ENCODE results near the gene PNPLA1.

Gene PNPLA1

GRCh38 chr6:36245572-36246061 is 24.2 kb upstream of the PNPLA1 start:
- TF ChIP-seq CTCF (IDR thresholded peaks at IDR 0.05; ENCODE audit: insufficient read depth, low read depth, low read length, missing control alignments): peak; percentile 35
- no peak overlapping the region for H3K4me3 ChIP-seq (ENCODE audit: low read length)
- DNase-seq (ENCODE audit: low read depth): no peak

GRCh38 chr6:36246506-36247268 is 23.2 kb upstream of the PNPLA1 start:
- TF ChIP-seq CTCF (IDR thresholded peaks at IDR 0.05; ENCODE audit: insufficient read depth, low read depth, low read length, missing control alignments): no peak
- H3K4me3 ChIP-seq (ENCODE audit: low read length): no peak overlapping the region
- DNase-seq (ENCODE audit: low read depth): peak; percentile 81

GRCh38 chr6:36247693-36248092 is 22.2 kb upstream of the PNPLA1 start:
- H3K4me3 ChIP-seq (ENCODE audit: low read length): no peak overlapping the region
- peak; percentile 40 for DNase-seq (ENCODE audit: low read depth)
- no peak for TF ChIP-seq CTCF (IDR thresholded peaks at IDR 0.05; ENCODE audit: insufficient read depth, low read depth, low read length, missing control alignments)

GRCh38 chr6:36248980-36249379 is 20.9 kb upstream of the PNPLA1 start:
- TF ChIP-seq CTCF (IDR thresholded peaks at IDR 0.05; ENCODE audit: insufficient read depth, low read depth, low read length, missing control alignments): no peak
- peak; percentile 60 for DNase-seq (ENCODE audit: low read depth)
- H3K4me3 ChIP-seq (ENCODE audit: low read length): no peak overlapping the region

- TF ChIP-seq CTCF (IDR thresholded peaks at IDR 0.05; ENCODE audit: insufficient read depth, low read depth, low read length, missing control alignments): no peak
- no peak overlapping the region for H3K4me3 ChIP-seq (ENCODE audit: low read length)
- peak; percentile 42 for DNase-seq (ENCODE audit: low read depth)
Observed at GRCh38 chr6:36249536-36249935, 20.3 kb upstream of the PNPLA1 start.

GRCh38 chr6:36252005-36252404 is 17.9 kb upstream of the PNPLA1 start:
- no peak overlapping the region for H3K4me3 ChIP-seq (ENCODE audit: low read length)
- no peak for TF ChIP-seq CTCF (IDR thresholded peaks at IDR 0.05; ENCODE audit: insufficient read depth, low read depth, low read length, missing control alignments)
- no peak for DNase-seq (ENCODE audit: low read depth)
